Astrocyte (in vitro differentiated cells and primary cell): Measurements from ENCODE around the gene CDK11A.

Experiments
- CTCF ChIP-seq: IDR thresholded peaks from 2 replicates; pipeline ENCODE4 v1.5.1; 2011; ENCODE audit warnings: low read depth, mild to moderate bottlenecking, inconsistent platforms, low read length, moderate library complexity; ENCODE audit not compliant: insufficient read depth
- EZH2 ChIP-seq: IDR thresholded peaks from 2 replicates; pipeline ENCODE4 v1.6.1; 2012; ENCODE audit warnings: mild to moderate bottlenecking, low read length, inconsistent platforms; ENCODE audit not compliant: insufficient read depth

- TF ChIP-seq CTCF (no peak), EZH2 (no peak)
These were observed 32.7 kb upstream of the CDK11A start for GRCh38 chr1:1756661-1757421.
